HepG2 (cell line): ENCODE data around the gene FABP2. TPM values are rescaled to one million over a fixed set of nuclear protein-coding genes. Genes with fewer than 3 reads are reported as not detected.

Experiments
- ATAC-seq: fragments of 200-7000 bp; cut with Tn5 transposase; 3 replicates; pipeline ENCODE4 v1.9.1; 2020; ENCODE audit warnings: mild to moderate bottlenecking, moderate library complexity
- BruUV-seq: library from RNA; stranded (reverse); fragments of 400-500 nt; replicated peaks from 2 replicates; lab custom pipeline; 2021; lab: Mats Ljungman, UMichigan
- CTCF ChIA-PET: fragments of 300-600 bp; formaldehyde crosslinking; extraction: SDS; loops from one replicate; lab custom pipeline; 2021; ENCODE audit warnings: low total read pairs, inconsistent platforms, low intra/inter-chr PET ratio; lab: Yijun Ruan, JAX
- POLR2A ChIA-PET: fragments of 350-600 bp; sonication (Branson Sonifier 250); formaldehyde crosslinking; loops from one replicate; lab custom pipeline; 2020; ENCODE audit warnings: antibody characterized with exemption, inconsistent platforms; lab: Yijun Ruan, JAX
- DNase-seq: peaks from one replicate; pipeline ENCODE4 v3.0.0-alpha.2; 2015; ENCODE audit warnings: low spot score
- FAIRE-seq: peaks from 3 replicates; lab custom pipeline; 2011; peaks lifted over from hg19 to GRCh38; lab: Jason Lieb, UNC
- H2AFZ ChIP-seq: one replicate; pipeline ENCODE4 v1.6.1; 2011; ENCODE audit warnings: low read length, inconsistent platforms
- H3K27ac ChIP-seq: fragments of 300-600 bp; 3 replicates; pipeline ENCODE4 v1.8.0; 2011; ENCODE audit warnings: mixed run types, mild to moderate bottlenecking, mixed read lengths, low read length, inconsistent platforms; ENCODE audit not compliant: insufficient read depth; ENCODE audit errors: extremely low read length
- H3K27me3 ChIP-seq, 2 experiments: fragments of 200-600 bp in 1 of 2; 2 replicates in 1 of 2; 3 replicates in 1 of 2; pipeline versions ENCODE4 v1.6.0 to v1.8.0; 2011; ENCODE audit warnings: low read length in 2 of 2, mild to moderate bottlenecking in 2 of 2, moderate library complexity in 2 of 2, inconsistent platforms in 1 of 2; ENCODE audit not compliant: insufficient read depth in 2 of 2, control insufficient read depth in 1 of 2
- H3K36me3 ChIP-seq, 2 experiments: fragments of 200-600 bp in 1 of 2; replicated peaks in 1 of 2; 2 replicates in 1 of 2; 3 replicates in 1 of 2; pipeline versions ENCODE4 v1.5.1 to v1.8.0; 2011; ENCODE audit warnings: low read length in 2 of 2, inconsistent platforms in 1 of 2; ENCODE audit not compliant: insufficient read depth in 2 of 2, control insufficient read depth in 1 of 2
- H3K4me1 ChIP-seq: 2 replicates; pipeline ENCODE4 v1.5.1; 2012; ENCODE audit warnings: low read length, inconsistent platforms; ENCODE audit not compliant: insufficient read depth
- H3K4me2 ChIP-seq: 2 replicates; pipeline ENCODE4 v1.6.0; 2011; ENCODE audit warnings: low read depth, low read length, inconsistent platforms
- H3K4me3 ChIP-seq, 3 experiments: fragments of 200-600 bp in 1 of 3; sonication (generic), shearing (Covaris generic) in 1 of 3; replicated peaks in 1 of 3; 2 replicates each; pipeline ENCODE4 v1.5.1; 2011 to 2016; ENCODE audit warnings: low read length in 3 of 3, inconsistent platforms in 2 of 3, low read depth in 2 of 3, mild to moderate bottlenecking in 2 of 3, control low read depth in 1 of 3, mixed read lengths in 1 of 3; ENCODE audit not compliant: insufficient read depth in 1 of 3
- H3K79me2 ChIP-seq: one replicate; pipeline ENCODE4 v1.6.1; 2011; ENCODE audit warnings: low read length, inconsistent platforms; ENCODE audit not compliant: insufficient read depth
- H3K9ac ChIP-seq: 2 replicates; pipeline ENCODE4 v1.6.0; 2011; ENCODE audit warnings: mild to moderate bottlenecking, low read depth, low read length, inconsistent platforms; ENCODE audit not compliant: insufficient read depth
- H3K9me3 ChIP-seq: 2 replicates; pipeline ENCODE4 v1.5.1; 2012; ENCODE audit warnings: mild to moderate bottlenecking, low read length
- H4K20me1 ChIP-seq: 2 replicates; pipeline ENCODE4 v1.6.0; 2011; ENCODE audit warnings: inconsistent platforms, mild to moderate bottlenecking, low read length, moderate library complexity; ENCODE audit not compliant: insufficient read depth
- CAMTA2 ChIP-seq: sonication (generic); formaldehyde crosslinking; IDR thresholded peaks from 2 replicates; pipeline ENCODE4 v1.4.0; 2020; ENCODE audit warnings: mild to moderate bottlenecking, missing genetic modification reagents, borderline replicate concordance
- DPF2 ChIP-seq: sonication (generic); formaldehyde crosslinking; IDR thresholded peaks from 2 replicates; pipeline ENCODE4 v1.4.0; 2020; ENCODE audit warnings: mild to moderate bottlenecking, low read depth, missing genetic modification reagents, borderline replicate concordance
- FOXO1 ChIP-seq: sonication (generic); formaldehyde crosslinking; IDR thresholded peaks from 2 replicates; pipeline ENCODE4 v1.4.0; 2020; ENCODE audit warnings: missing genetic modification reagents
- GTF3A ChIP-seq: sonication (generic); formaldehyde crosslinking; conservative IDR thresholded peaks from 2 replicates; pipeline ENCODE4 v1.4.0; 2020; ENCODE audit warnings: mild to moderate bottlenecking, missing genetic modification reagents
- NFIC ChIP-seq: IDR thresholded peaks from 2 replicates; pipeline ENCODE4 v1.6.1; 2012; ENCODE audit warnings: mild to moderate bottlenecking, low read length, inconsistent platforms
- ONECUT2 ChIP-seq: sonication (generic); formaldehyde crosslinking; IDR thresholded peaks from 2 replicates; pipeline ENCODE4 v1.4.0; 2020; ENCODE audit warnings: missing genetic modification reagents
- SPEN ChIP-seq: sonication (generic); formaldehyde crosslinking; IDR thresholded peaks from 2 replicates; pipeline ENCODE4 v1.5.1; 2020; ENCODE audit warnings: low read depth, mild to moderate bottlenecking, missing genetic modification reagents
- TARDBP ChIP-seq: sonication (generic); formaldehyde crosslinking; IDR thresholded peaks from 2 replicates; pipeline ENCODE4 v1.8.0; 2022; ENCODE audit warnings: mild to moderate bottlenecking, missing genetic modification reagents
- TBP ChIP-seq: sonication (generic); formaldehyde crosslinking; IDR thresholded peaks from 2 replicates; pipeline ENCODE4 v1.5.0; 2020; ENCODE audit warnings: missing genetic modification reagents
- TGIF2 ChIP-seq: IDR thresholded peaks from 2 replicates; pipeline ENCODE4 v1.6.1; 2016; ENCODE audit warnings: control low read depth, missing compliant biosample characterization
- ZBTB21 ChIP-seq: sonication (generic); formaldehyde crosslinking; IDR thresholded peaks from 2 replicates; pipeline ENCODE4 v1.4.0; 2020; ENCODE audit warnings: missing genetic modification reagents
- ZNF256 ChIP-seq: sonication (generic); formaldehyde crosslinking; conservative IDR thresholded peaks from 2 replicates; pipeline ENCODE4 v1.4.0; 2020; ENCODE audit warnings: missing genetic modification reagents
- ZNF326 ChIP-seq: sonication (generic); formaldehyde crosslinking; IDR thresholded peaks from 2 replicates; pipeline ENCODE4 v1.4.0; 2020; ENCODE audit warnings: missing genetic modification reagents, borderline replicate concordance
- ZNF431 ChIP-seq: sonication (generic); formaldehyde crosslinking; IDR thresholded peaks from 2 replicates; pipeline ENCODE4 v1.9.0; 2022; ENCODE audit warnings: missing genetic modification reagents, low read depth, mild to moderate bottlenecking, borderline replicate concordance
- ZNF558 ChIP-seq: sonication (generic); formaldehyde crosslinking; IDR thresholded peaks from 2 replicates; pipeline ENCODE4 v1.9.0; 2022; ENCODE audit warnings: mild to moderate bottlenecking, missing genetic modification reagents, borderline replicate concordance
- ZNF776 ChIP-seq: sonication (generic); formaldehyde crosslinking; IDR thresholded peaks from 2 replicates; pipeline ENCODE4 v1.4.0; 2020; ENCODE audit warnings: mild to moderate bottlenecking, missing genetic modification reagents
- ZNF788 ChIP-seq: sonication (generic); formaldehyde crosslinking; IDR thresholded peaks from 2 replicates; pipeline ENCODE4 v1.5.0; 2020; ENCODE audit warnings: mild to moderate bottlenecking, missing genetic modification reagents, borderline replicate concordance
- WGBS: methylation state at CpG from one replicate; pipeline ENCODE4 v1.1.6; 2017; ENCODE audit warnings: low lambda C conversion rate; 5-methylcytosine and 5-hydroxymethylcytosine counted together
- in situ Hi-C: cut with HindIII; loops from 2 replicates; pipeline ENCODE4 v1.10.0; 2017; ENCODE audit warnings: low pct_unique_long_range_greater_than_20kb; ENCODE audit not compliant: extremely low pct_ligation_motif_present
- intact Hi-C: fragments of 100-400 bp; cut with micrococcal nuclease; formaldehyde crosslinking; loops from one replicate; pipeline ENCODE4 v1.10.0; 2022; ENCODE audit not compliant: unreplicated experiment
- polyA plus RNA-seq, 8 experiments: library from polyadenylated mRNA; depleted of rRNA in 3 of 8; stranded (reverse) in 7 of 8; unstranded in 1 of 8; fragments of >200 nt; fragmentation: Illumina TruSeq in 4 of 8; extraction: Trizol in 4 of 8; gene quantifications; 2 replicates each; pipeline versions ENCODE4 v1.2.1 to v1.2.3, GENCODE V29; 2011 to 2016; ENCODE audit warnings: low read depth in 4 of 8, missing spikeins in 1 of 8, mixed read lengths in 1 of 8; ENCODE audit not compliant: insufficient read depth in 1 of 8
- total RNA-seq, 5 experiments: library from RNA; depleted of rRNA; stranded (reverse); fragments of >200 nt; fragmentation: Illumina TruSeq; extraction: Trizol; gene quantifications; 2 replicates each; pipeline ENCODE4 v1.2.3, GENCODE V29; 2016; ENCODE audit warnings: low read depth in 1 of 5
- TF ChIP-seq, protein P1 (sequence below): sonication (generic); formaldehyde crosslinking; IDR thresholded peaks from 2 replicates; pipeline ENCODE4 v1.5.0; 2020; ENCODE audit warnings: missing genetic modification reagents
- TF ChIP-seq, protein P2 (sequence below): sonication (generic); formaldehyde crosslinking; IDR thresholded peaks from 2 replicates; pipeline ENCODE4 v1.5.0; 2020; ENCODE audit warnings: mild to moderate bottlenecking, missing genetic modification reagents
- TF ChIP-seq, protein P3 (sequence below): sonication (generic); formaldehyde crosslinking; IDR thresholded peaks from 2 replicates; pipeline ENCODE4 v1.5.1; 2020; ENCODE audit warnings: mild to moderate bottlenecking, missing genetic modification reagents, borderline replicate concordance
- TF ChIP-seq, protein P4 (sequence below): sonication (generic); formaldehyde crosslinking; IDR thresholded peaks from 2 replicates; pipeline ENCODE4 v1.4.0; 2020; ENCODE audit warnings: mild to moderate bottlenecking, missing genetic modification reagents, borderline replicate concordance

Gene FABP2
- total and polyA plus RNA-seq, 2 of the 13 experiments (the other 11 are each of a cell fraction or from before 2014, with no cell fraction given), result 0.78 to 1.2 TPM

DNA sequence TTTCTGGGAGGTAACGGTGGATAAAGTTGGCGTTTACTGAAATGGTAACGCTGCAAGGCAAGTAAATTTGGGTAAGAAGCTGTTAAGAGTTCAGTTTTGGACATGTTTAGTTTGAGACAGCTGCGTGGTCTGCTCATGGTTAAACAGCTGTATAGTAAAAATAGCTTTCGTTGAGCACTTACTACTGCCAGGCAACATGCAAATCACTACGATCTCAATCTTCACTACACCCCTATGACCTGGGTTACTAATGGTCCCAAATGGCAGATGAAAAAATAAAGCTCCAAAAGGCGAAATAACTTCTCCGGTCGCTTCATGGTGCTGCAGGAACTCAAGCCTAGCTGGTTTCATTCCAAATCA lies 22.2 kb downstream of the FABP2 start:
- no peak for ATAC-seq
- Histone ChIP-seq H3K36me3 (peaks cover 0 to 3% of the 10 kb centered on the region in 2 experiments; a peak in 1 of 5 replicates), H3K4me1 (peaks cover 63% of the 10 kb centered on the region), H3K9ac (peak overlapping the region; percentile 91), H2AFZ (no peak overlapping the region), H3K27me3 (peaks cover 0 to 9% of the 10 kb centered on the region in 2 experiments; a peak in 2 of 5 replicates), H3K27ac (peak overlapping the region; percentile 89), H3K9me3 (no peaks in the 10 kb centered on the region), H3K4me3 (peak overlapping the region; percentile 85 to 100 (median 91)), H4K20me1 (peaks cover 12% of the 10 kb centered on the region; the same call in 1 of the 2 replicates), H3K79me2 (peaks cover 39% of the 10 kb centered on the region), H3K4me2 (peak overlapping the region; percentile 87)
- in situ Hi-C loops, result loop anchor here (10.0 kb wide), 1 partner anchor 315 kb away; no protein-coding TSS in a partner anchor
- POLR2A ChIA-PET, result interaction anchor here (0.9 to 2.7 kb wide), 5 partner anchors 8 to 156 kb away, joined by 3 to 30 read pairs (median 4); partner anchors contain the start of gene USP53
- under 1% methylated on average over 9 of the region's 9 CpGs for whole genome bisulfite sequencing
- CTCF ChIA-PET, result no interaction called here
- DNase-seq, result no peak
- FAIRE-seq, result no peak
- intact Hi-C loops, result loop anchor here (1.0 to 5.0 kb wide), 3 partner anchors 86 to 753 kb away; no protein-coding TSS in a partner anchor
- TSS peak; percentile 66 for BruUV-seq
- TF ChIP-seq FOXO1, result no peak
- TF ChIP-seq ZNF431 (CRISPR knock-in tag), result no peak
- no peak for TF ChIP-seq ZNF256 (CRISPR knock-in tag)
- TF ChIP-seq TARDBP (CRISPR knock-in tag), result no peak
- TF ChIP-seq NFIC, result 0 out of 2 replicates have a peak, but pooled peaks have one; percentile 12
- TF ChIP-seq TGIF2 (CRISPR knock-in tag), result 0 out of 2 replicates have a peak, but pooled peaks have one; percentile 12
- TF ChIP-seq CAMTA2 (CRISPR knock-in tag), result no peak
- TF ChIP-seq, protein P1, sequence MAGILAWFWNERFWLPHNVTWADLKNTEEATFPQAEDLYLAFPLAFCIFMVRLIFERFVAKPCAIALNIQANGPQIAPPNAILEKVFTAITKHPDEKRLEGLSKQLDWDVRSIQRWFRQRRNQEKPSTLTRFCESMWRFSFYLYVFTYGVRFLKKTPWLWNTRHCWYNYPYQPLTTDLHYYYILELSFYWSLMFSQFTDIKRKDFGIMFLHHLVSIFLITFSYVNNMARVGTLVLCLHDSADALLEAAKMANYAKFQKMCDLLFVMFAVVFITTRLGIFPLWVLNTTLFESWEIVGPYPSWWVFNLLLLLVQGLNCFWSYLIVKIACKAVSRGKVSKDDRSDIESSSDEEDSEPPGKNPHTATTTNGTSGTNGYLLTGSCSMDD (CRISPR knock-in tag), result no peak
- TF ChIP-seq, protein P2, sequence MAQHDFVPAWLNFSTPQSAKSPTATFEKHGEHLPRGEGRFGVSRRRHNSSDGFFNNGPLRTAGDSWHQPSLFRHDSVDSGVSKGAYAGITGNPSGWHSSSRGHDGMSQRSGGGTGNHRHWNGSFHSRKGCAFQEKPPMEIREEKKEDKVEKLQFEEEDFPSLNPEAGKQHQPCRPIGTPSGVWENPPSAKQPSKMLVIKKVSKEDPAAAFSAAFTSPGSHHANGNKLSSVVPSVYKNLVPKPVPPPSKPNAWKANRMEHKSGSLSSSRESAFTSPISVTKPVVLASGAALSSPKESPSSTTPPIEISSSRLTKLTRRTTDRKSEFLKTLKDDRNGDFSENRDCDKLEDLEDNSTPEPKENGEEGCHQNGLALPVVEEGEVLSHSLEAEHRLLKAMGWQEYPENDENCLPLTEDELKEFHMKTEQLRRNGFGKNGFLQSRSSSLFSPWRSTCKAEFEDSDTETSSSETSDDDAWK (CRISPR knock-in tag), result no peak
- TF ChIP-seq, protein P3, sequence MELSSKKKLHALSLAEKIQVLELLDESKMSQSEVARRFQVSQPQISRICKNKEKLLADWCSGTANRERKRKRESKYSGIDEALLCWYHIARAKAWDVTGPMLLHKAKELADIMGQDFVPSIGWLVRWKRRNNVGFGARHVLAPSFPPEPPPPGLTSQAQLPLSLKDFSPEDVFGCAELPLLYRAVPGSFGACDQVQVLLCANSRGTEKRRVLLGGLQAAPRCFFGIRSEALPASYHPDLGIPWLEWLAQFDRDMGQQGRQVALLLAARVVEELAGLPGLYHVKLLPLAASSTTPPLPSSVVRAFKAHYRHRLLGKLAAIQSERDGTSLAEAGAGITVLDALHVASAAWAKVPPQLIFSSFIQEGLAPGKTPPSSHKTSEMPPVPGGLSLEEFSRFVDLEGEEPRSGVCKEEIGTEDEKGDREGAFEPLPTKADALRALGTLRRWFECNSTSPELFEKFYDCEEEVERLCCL, result no peak
- no peak for TF ChIP-seq ZNF776 (CRISPR knock-in tag)
- no peak for TF ChIP-seq ONECUT2 (CRISPR knock-in tag)
- TF ChIP-seq ZBTB21 (CRISPR knock-in tag), result no peak
- TF ChIP-seq ZNF558 (CRISPR knock-in tag), result peak; percentile 52; the same call in 1 of the 2 replicates
- no peak for TF ChIP-seq ZNF788 (CRISPR knock-in tag)
- TF ChIP-seq SPEN, result no peak
- no peak for TF ChIP-seq TBP (CRISPR knock-in tag)
- TF ChIP-seq GTF3A (CRISPR knock-in tag), result no peak
- TF ChIP-seq, protein P4, sequence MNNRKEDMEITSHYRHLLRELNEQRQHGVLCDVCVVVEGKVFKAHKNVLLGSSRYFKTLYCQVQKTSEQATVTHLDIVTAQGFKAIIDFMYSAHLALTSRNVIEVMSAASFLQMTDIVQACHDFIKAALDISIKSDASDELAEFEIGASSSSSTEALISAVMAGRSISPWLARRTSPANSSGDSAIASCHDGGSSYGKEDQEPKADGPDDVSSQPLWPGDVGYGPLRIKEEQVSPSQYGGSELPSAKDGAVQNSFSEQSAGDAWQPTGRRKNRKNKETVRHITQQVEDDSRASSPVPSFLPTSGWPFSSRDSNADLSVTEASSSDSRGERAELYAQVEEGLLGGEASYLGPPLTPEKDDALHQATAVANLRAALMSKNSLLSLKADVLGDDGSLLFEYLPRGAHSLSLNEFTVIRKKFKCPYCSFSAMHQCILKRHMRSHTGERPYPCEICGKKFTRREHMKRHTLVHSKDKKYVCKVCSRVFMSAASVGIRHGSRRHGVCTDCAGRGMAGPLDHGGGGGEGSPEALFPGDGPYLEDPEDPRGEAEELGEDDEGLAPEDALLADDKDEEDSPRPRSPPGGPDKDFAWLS (CRISPR knock-in tag), result no peak
- no peak for TF ChIP-seq ZNF326 (CRISPR knock-in tag)
- no peak for TF ChIP-seq DPF2 (CRISPR knock-in tag)
